GM23248 (cell line): ENCODE results near the gene PTPRE.

ENCODE experiments used
- EZH2 ChIP-seq: fragments of 200-600 bp; sonication (generic); IDR thresholded peaks from 2 replicates; pipeline ENCODE4 v1.6.1; 2018; ENCODE audit warnings: antibody characterized with exemption, mild to moderate bottlenecking; ENCODE audit not compliant: insufficient read depth, poor library complexity, severe bottlenecking
- EZH2phosphoT487 ChIP-seq: fragments of 200-600 bp; sonication (generic); IDR thresholded peaks from 2 replicates; pipeline ENCODE4 v1.6.1; 2018; ENCODE audit warnings: antibody characterized with exemption, moderate library complexity, mild to moderate bottlenecking, low read depth; ENCODE audit not compliant: insufficient read depth

DNA sequence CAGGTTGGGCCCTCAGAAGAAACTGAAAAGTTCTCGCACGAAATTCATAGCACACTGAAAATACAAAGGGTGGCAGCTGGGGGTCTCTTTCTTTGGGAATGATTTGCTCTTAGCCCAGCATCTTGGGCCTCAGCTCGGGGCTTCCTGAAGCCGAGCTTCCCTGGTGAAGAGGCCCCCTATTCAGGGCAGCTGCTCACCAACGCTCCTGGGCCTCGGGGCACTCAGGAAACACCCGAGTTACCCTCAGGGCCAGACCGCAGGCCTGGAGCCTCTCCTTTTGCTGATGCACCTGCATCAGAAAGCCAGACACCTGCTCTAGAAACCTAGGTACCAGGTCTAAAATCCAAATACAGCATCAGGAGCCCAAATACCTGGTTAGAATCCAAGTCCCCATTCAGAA, 85.5 kb downstream of the PTPRE start:
- no peak for TF ChIP-seq EZH2phosphoT487
- TF ChIP-seq EZH2, result no peak
